GM12878 (cell line): Measurements from ENCODE around the gene RAB37. TPM values are rescaled to one million over a fixed set of nuclear protein-coding genes. Genes with fewer than 3 reads are reported as not detected.
A peak's percentile ranks its signal among the peaks of the same experiment; 100 is the strongest.

Experiments
- ATAC-seq: fragments of 200-7000 bp; cut with Tn5 transposase; 3 replicates; pipeline ENCODE4 v1.9.1; 2020; ENCODE audit warnings: mild to moderate bottlenecking, moderate library complexity
- BruUV-seq: library from RNA; stranded (reverse); fragments of 400-500 nt; replicated peaks from 2 replicates; lab custom pipeline; 2021; lab: Mats Ljungman, UMichigan
- CTCF ChIA-PET: fragments of 300-600 bp; sonication (Branson Sonifier 250); formaldehyde crosslinking; extraction: SDS; loops from one replicate; lab custom pipeline; 2021; ENCODE audit warnings: inconsistent platforms; lab: Yijun Ruan, JAX
- POLR2A ChIA-PET: fragments of 350-600 bp; formaldehyde crosslinking; extraction: SDS; loops from one replicate; lab custom pipeline; 2021; ENCODE audit warnings: inconsistent platforms; lab: Charles Lee
- RAD21 ChIA-PET: fragments of 300-600 bp; sonication (Branson Sonifier 250); formaldehyde crosslinking; loops from one replicate; lab custom pipeline; 2023; ENCODE audit warnings: antibody characterized with exemption; ENCODE audit not compliant: unreplicated experiment; lab: Charles Lee
- SMC1A ChIA-PET: fragments of 300-600 bp; sonication (Branson Sonifier 250); formaldehyde crosslinking; loops from one replicate; lab custom pipeline; 2023; ENCODE audit not compliant: unreplicated experiment, uncharacterized antibody; lab: Charles Lee
- DNase-seq: peaks from one replicate; pipeline ENCODE4 v3.0.0-alpha.2; 2011; ENCODE audit warnings: low read depth, low spot score
- FAIRE-seq: peaks from 3 replicates; lab custom pipeline; 2011; peaks lifted over from hg19 to GRCh38; lab: Jason Lieb, UNC
- H2AFZ ChIP-seq: 2 replicates; pipeline ENCODE4 v1.6.0; 2011; ENCODE audit warnings: low read depth, low read length, control low read depth; ENCODE audit not compliant: control insufficient read depth
- H3K27ac ChIP-seq: 2 replicates; pipeline ENCODE4 v1.5.1; 2011; ENCODE audit warnings: control low read depth; ENCODE audit not compliant: control insufficient read depth, insufficient read depth
- H3K27me3 ChIP-seq, 2 experiments: replicated peaks in 1 of 2; 2 replicates each; pipeline versions ENCODE4 v1.6.0 to v1.6.1; 2011; ENCODE audit warnings: low read length in 1 of 2; ENCODE audit not compliant: control insufficient read depth in 2 of 2, insufficient read depth in 2 of 2
- H3K36me3 ChIP-seq, 2 experiments: 2 replicates each; pipeline ENCODE4 v1.5.1; 2011; ENCODE audit warnings: low read length in 1 of 2; ENCODE audit not compliant: control insufficient read depth in 2 of 2, insufficient read depth in 2 of 2
- H3K4me1 ChIP-seq: 2 replicates; pipeline ENCODE4 v1.6.1; 2011; ENCODE audit warnings: mild to moderate bottlenecking, low read length, moderate library complexity, mixed read lengths; ENCODE audit not compliant: control insufficient read depth, insufficient read depth
- H3K4me2 ChIP-seq: 2 replicates; pipeline ENCODE4 v1.6.0; 2011; ENCODE audit warnings: control low read depth; ENCODE audit not compliant: control insufficient read depth, insufficient read depth
- H3K4me3 ChIP-seq: fragments of 200-600 bp; sonication (generic); 2 replicates; pipeline ENCODE4 v1.5.1; 2016
- H3K79me2 ChIP-seq: 2 replicates; pipeline ENCODE4 v1.6.0; 2011; ENCODE audit warnings: low read length; ENCODE audit not compliant: control insufficient read depth, insufficient read depth
- H3K9ac ChIP-seq: 2 replicates; pipeline ENCODE4 v1.8.0; 2011; ENCODE audit warnings: low read length, control low read depth, mixed read lengths; ENCODE audit not compliant: control insufficient read depth, insufficient read depth
- H3K9me3 ChIP-seq: replicated peaks from 3 replicates; pipeline ENCODE4 v1.5.1; 2011; ENCODE audit warnings: mild to moderate bottlenecking, low read length; ENCODE audit not compliant: control insufficient read depth, insufficient read depth
- H4K20me1 ChIP-seq: 2 replicates; pipeline ENCODE4 v1.6.0; 2011; ENCODE audit not compliant: control insufficient read depth, insufficient read depth
- PRDM15 ChIP-seq: fragments of 450-650 bp; formaldehyde crosslinking; IDR thresholded peaks from 2 replicates; pipeline ENCODE4 v1.4.0; 2020; ENCODE audit warnings: mild to moderate bottlenecking, moderate library complexity
- RCOR1 ChIP-seq: conservative IDR thresholded peaks from 2 replicates; pipeline ENCODE4 v1.6.1; 2012; ENCODE audit warnings: low read depth, low read length, improper control_type of control experiment
- RUNX3 ChIP-seq: IDR thresholded peaks from 2 replicates; pipeline ENCODE4 v1.6.1; 2012; ENCODE audit warnings: low read length, inconsistent platforms
- TCF12 ChIP-seq: IDR thresholded peaks from 2 replicates; pipeline ENCODE4 v1.6.1; 2011; ENCODE audit warnings: low read depth, mild to moderate bottlenecking, low read length
- TCF3 ChIP-seq: IDR thresholded peaks from 2 replicates; pipeline ENCODE4 v1.6.1; 2012; ENCODE audit warnings: low read depth, mild to moderate bottlenecking, low read length, borderline replicate concordance; ENCODE audit not compliant: insufficient read depth
- ZNF207 ChIP-seq: fragments of 450-650 bp; IDR thresholded peaks from 2 replicates; pipeline ENCODE4 v1.6.1; 2014; ENCODE audit warnings: antibody characterized with exemption, mild to moderate bottlenecking, borderline replicate concordance
- WGBS: methylation state at CpG from one replicate; pipeline ENCODE4 v1.1.6; 2016; ENCODE audit warnings: low lambda C conversion rate; ENCODE audit not compliant: insufficient replicate concordance, insufficient coverage; ENCODE audit errors: missing lambda C conversion rate; 5-methylcytosine and 5-hydroxymethylcytosine counted together
- in situ Hi-C: fragments of 300-500 bp; cut with MboI; formaldehyde crosslinking; loops from 9 replicates; pipeline ENCODE4 v1.14.3; 2018; ENCODE audit warnings: mixed read lengths
- intact Hi-C: fragments of 100-400 bp; cut with micrococcal nuclease; formaldehyde crosslinking; loops from one replicate; pipeline ENCODE4 v1.14.2; 2022; ENCODE audit not compliant: unreplicated experiment
- polyA plus RNA-seq, 11 experiments: library from polyadenylated mRNA; depleted of rRNA in 4 of 11; unstranded in 6 of 11; stranded (reverse) in 5 of 11; fragments of >200 nt; fragmentation: Nextera tagmentation in 4 of 11; fragmentation: Illumina TruSeq in 1 of 11; extraction: Ambion mirVana in 4 of 11; extraction: Trizol in 1 of 11; gene quantifications; 1 replicate in 1 of 11; 2 replicates in 10 of 11; pipeline versions ENCODE4 v1.2.1 to v1.2.3, GENCODE V29; 2011 to 2016; ENCODE audit warnings: inconsistent platforms in 2 of 11, missing spikeins in 2 of 11, low read depth in 1 of 11
- total RNA-seq, 4 experiments: library from RNA; depleted of rRNA in 3 of 4; stranded (reverse); fragments of >200 nt in 3 of 4; fragmentation: Illumina TruSeq in 1 of 4; extraction: Trizol in 1 of 4; gene quantifications; 2 replicates each; pipeline versions ENCODE4 v1.2.1 to v1.2.3, GENCODE V29; 2013 to 2021
- TF ChIP-seq, protein P1 (sequence below): fragments of 450-650 bp; IDR thresholded peaks from 2 replicates; pipeline ENCODE4 v1.6.1; 2017; ENCODE audit warnings: antibody characterized with exemption, mild to moderate bottlenecking, moderate library complexity
- TF ChIP-seq, protein P2 (sequence below): fragments of 450-650 bp; IDR thresholded peaks from 2 replicates; pipeline ENCODE4 v1.6.1; 2016; ENCODE audit warnings: mild to moderate bottlenecking
- TF ChIP-seq, protein P3 (sequence below): IDR thresholded peaks from 2 replicates; pipeline ENCODE4 v1.6.1; 2011; ENCODE audit warnings: mild to moderate bottlenecking, low read depth, low read length, moderate library complexity; ENCODE audit not compliant: insufficient replicate concordance

Gene RAB37
- total and polyA plus RNA-seq, 10 of the 15 experiments (the other 5 are each of a cell fraction or from before 2014, with no cell fraction given): 0.48 to 5.6 (median 1.7) TPM

GRCh38 chr17:74758848-74759168 lies 21.8 kb downstream of the RAB37 start (continued):
- TF ChIP-seq, protein P1, sequence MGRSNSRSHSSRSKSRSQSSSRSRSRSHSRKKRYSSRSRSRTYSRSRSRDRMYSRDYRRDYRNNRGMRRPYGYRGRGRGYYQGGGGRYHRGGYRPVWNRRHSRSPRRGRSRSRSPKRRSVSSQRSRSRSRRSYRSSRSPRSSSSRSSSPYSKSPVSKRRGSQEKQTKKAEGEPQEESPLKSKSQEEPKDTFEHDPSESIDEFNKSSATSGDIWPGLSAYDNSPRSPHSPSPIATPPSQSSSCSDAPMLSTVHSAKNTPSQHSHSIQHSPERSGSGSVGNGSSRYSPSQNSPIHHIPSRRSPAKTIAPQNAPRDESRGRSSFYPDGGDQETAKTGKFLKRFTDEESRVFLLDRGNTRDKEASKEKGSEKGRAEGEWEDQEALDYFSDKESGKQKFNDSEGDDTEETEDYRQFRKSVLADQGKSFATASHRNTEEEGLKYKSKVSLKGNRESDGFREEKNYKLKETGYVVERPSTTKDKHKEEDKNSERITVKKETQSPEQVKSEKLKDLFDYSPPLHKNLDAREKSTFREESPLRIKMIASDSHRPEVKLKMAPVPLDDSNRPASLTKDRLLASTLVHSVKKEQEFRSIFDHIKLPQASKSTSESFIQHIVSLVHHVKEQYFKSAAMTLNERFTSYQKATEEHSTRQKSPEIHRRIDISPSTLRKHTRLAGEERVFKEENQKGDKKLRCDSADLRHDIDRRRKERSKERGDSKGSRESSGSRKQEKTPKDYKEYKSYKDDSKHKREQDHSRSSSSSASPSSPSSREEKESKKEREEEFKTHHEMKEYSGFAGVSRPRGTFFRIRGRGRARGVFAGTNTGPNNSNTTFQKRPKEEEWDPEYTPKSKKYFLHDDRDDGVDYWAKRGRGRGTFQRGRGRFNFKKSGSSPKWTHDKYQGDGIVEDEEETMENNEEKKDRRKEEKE: no peak
- TF ChIP-seq ZNF207 (no peak), TCF3 (0 out of 2 replicates have a peak, but pooled peaks have one; percentile 11)

DNA sequence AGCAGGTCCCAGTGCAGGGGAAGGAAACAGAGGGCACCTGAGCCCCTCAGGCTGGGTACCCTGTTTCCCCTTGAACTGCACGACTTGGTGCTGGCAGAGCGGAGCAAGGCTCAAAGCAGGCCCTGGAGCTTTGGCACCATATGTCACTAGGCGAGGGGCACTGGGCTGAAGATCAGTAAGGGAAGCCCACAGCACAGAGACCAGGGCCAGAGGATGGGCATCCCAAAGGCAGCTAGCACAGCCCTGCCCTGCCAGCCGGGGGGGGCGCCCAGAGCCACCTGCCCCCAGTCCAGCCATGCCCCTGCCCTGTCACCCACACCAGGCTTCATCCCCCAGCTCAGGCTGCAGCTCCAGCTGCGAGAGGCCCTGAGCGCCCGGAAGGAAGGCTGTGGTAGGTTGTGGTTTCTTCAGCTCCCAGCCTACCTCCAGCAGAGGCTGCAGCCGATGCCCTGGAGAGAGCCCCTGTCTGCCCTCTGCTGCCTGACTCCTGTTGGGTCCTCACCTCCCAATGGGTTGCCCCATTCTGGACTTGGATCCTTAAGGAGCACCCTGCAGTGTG lies 22.3 kb downstream of the RAB37 start:
- H3K9ac ChIP-seq: no peak overlapping the region
- TF ChIP-seq, protein P2, sequence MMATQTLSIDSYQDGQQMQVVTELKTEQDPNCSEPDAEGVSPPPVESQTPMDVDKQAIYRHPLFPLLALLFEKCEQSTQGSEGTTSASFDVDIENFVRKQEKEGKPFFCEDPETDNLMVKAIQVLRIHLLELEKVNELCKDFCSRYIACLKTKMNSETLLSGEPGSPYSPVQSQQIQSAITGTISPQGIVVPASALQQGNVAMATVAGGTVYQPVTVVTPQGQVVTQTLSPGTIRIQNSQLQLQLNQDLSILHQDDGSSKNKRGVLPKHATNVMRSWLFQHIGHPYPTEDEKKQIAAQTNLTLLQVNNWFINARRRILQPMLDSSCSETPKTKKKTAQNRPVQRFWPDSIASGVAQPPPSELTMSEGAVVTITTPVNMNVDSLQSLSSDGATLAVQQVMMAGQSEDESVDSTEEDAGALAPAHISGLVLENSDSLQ: no peak
- peak; percentile 41; the same call in 1 of the 2 replicates for TF ChIP-seq TCF12
- TF ChIP-seq RUNX3: peak; percentile 84
- no peak for TF ChIP-seq PRDM15 (CRISPR knock-in tag)
- no peak for TF ChIP-seq RCOR1
- TF ChIP-seq, protein P3, sequence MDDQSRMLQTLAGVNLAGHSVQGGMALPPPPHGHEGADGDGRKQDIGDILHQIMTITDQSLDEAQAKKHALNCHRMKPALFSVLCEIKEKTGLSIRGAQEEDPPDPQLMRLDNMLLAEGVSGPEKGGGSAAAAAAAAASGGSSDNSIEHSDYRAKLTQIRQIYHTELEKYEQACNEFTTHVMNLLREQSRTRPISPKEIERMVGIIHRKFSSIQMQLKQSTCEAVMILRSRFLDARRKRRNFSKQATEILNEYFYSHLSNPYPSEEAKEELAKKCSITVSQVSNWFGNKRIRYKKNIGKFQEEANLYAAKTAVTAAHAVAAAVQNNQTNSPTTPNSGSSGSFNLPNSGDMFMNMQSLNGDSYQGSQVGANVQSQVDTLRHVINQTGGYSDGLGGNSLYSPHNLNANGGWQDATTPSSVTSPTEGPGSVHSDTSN: no peak

More for the DNA sequence above, 22.3 kb downstream of the RAB37 start:
- FAIRE-seq: peak; percentile 69
- no peak for DNase-seq
- no peak overlapping the region for H3K4me3 ChIP-seq
- CTCF ChIA-PET: interaction anchor here (0.7 to 5.2 kb wide), 12 partner anchors 10 to 115 kb away, joined by 3 to 33 read pairs (median 6); partner anchors contain the start of genes NAT9 and RAB37
- in situ Hi-C loops: no loop called here
- no peaks in the 10 kb centered on the region; a peak in 2 of 4 replicates for H3K36me3 ChIP-seq
- intact Hi-C loops: no loop called here
- RAD21 ChIA-PET: interaction anchor here (0.7 to 2.7 kb wide), 6 partner anchors 9 to 101 kb away, joined by 3 to 12 read pairs (median 6); partner anchors contain the start of gene NAT9
- peaks cover 21% of the 10 kb centered on the region for H3K4me1 ChIP-seq
- SMC1A ChIA-PET: interaction anchor here (0.8 to 2.0 kb wide), 6 partner anchors 8 to 108 kb away, joined by 3 to 12 read pairs (median 9); no protein-coding TSS in a partner anchor
- H3K27ac ChIP-seq: peak overlapping the region; percentile 1
- peak; percentile 90 for ATAC-seq
- H3K79me2 ChIP-seq: peaks cover 8% of the 10 kb centered on the region
- H3K4me2 ChIP-seq: peak overlapping the region; percentile 57
- no peaks in the 10 kb centered on the region for H4K20me1 ChIP-seq
- POLR2A ChIA-PET: interaction anchor here (0.8 to 2.8 kb wide), 5 partner anchors 9 to 113 kb away, joined by 3 to 16 read pairs (median 5); partner anchors contain the start of genes FDXR, NAT9 and RAB37
- WGBS: 16% methylated on average over 9 of the region's 9 CpGs
- no peaks in the 10 kb centered on the region for H3K9me3 ChIP-seq
- H3K27me3 ChIP-seq: no peaks in the 10 kb centered on the region
- no peak overlapping the region for H2AFZ ChIP-seq
- no TSS peak for BruUV-seq
